HG03442 (cell line): ENCODE data around the gene UBE2E1.
"Not testable (repeated sequence)": the region's sequence is repeated elsewhere in the genome, so short reads cannot be mapped to it uniquely, and the experiment has no call there.

ENCODE experiments used
- ATAC-seq: cut with Tn5 transposase; IDR thresholded peaks from one replicate; pipeline ENCODE4 v1.9.1; 2021; ENCODE audit warnings: mild to moderate bottlenecking, moderate library complexity; ENCODE audit not compliant: unreplicated experiment

The UBE2E1 gene

GRCh38 chr3:23875113-23875725, 69.5 kb downstream of the UBE2E1 start:
- ATAC-seq = no peak

- ATAC-seq = no peak
These were observed 71.2 kb downstream of the UBE2E1 start for GRCh38 chr3:23876923-23877322.

- no peak for ATAC-seq
These were observed 71.7 kb downstream of the UBE2E1 start for GRCh38 chr3:23877329-23877980.

- no peak for ATAC-seq
These were observed 73.7 kb downstream of the UBE2E1 start for GRCh38 chr3:23879485-23879884.

- no peak for ATAC-seq
These were observed 75.1 kb downstream of the UBE2E1 start for GRCh38 chr3:23880703-23881339.

GRCh38 chr3:23881993-23882392, 76.2 kb downstream of the UBE2E1 start:
- not testable (repeated sequence) for ATAC-seq

- no peak for ATAC-seq
These were observed 76.7 kb downstream of the UBE2E1 start for GRCh38 chr3:23882487-23882918.

- no peak for ATAC-seq
These were observed 78.7 kb downstream of the UBE2E1 start for GRCh38 chr3:23884481-23884880.

- ATAC-seq = no peak
These were observed 79.5 kb downstream of the UBE2E1 start for GRCh38 chr3:23885210-23885609.

GRCh38 chr3:23886311-23886710, 80.6 kb downstream of the UBE2E1 start:
- ATAC-seq = no peak

GRCh38 chr3:23888617-23889228, 83.0 kb downstream of the UBE2E1 start:
- ATAC-seq = peak; percentile 44

- no peak for ATAC-seq
These were observed 83.6 kb downstream of the UBE2E1 start for GRCh38 chr3:23889386-23889785.

GRCh38 chr3:23889950-23890349, 84.2 kb downstream of the UBE2E1 start:
- ATAC-seq = no peak

- ATAC-seq = no peak
These were observed 88.7 kb downstream of the UBE2E1 start for GRCh38 chr3:23894254-23895061.

GRCh38 chr3:23895181-23895580, 89.4 kb downstream of the UBE2E1 start:
- ATAC-seq = no peak

- no peak for ATAC-seq
These were observed 95.0 kb downstream of the UBE2E1 start for GRCh38 chr3:23900744-23901143.

GRCh38 chr3:23904545-23904944, 98.8 kb downstream of the UBE2E1 start:
- no peak for ATAC-seq

- no peak for ATAC-seq
These were observed 103.6 kb downstream of the UBE2E1 start for GRCh38 chr3:23909341-23909740.

- ATAC-seq = no peak
These were observed 105.6 kb downstream of the UBE2E1 start for GRCh38 chr3:23911397-23911796.

GRCh38 chr3:23912335-23912734, 106.6 kb downstream of the UBE2E1 start:
- not testable (repeated sequence) for ATAC-seq

GRCh38 chr3:23913182-23913581, 107.4 kb downstream of the UBE2E1 start:
- ATAC-seq = no peak
